ENCODE data around the gene SIN3B. TPM values are rescaled to one million over a fixed set of nuclear protein-coding genes. Genes with fewer than 3 reads are reported as not detected.

Gene SIN3B
- total RNA-seq, 3 donors from 2014 or later (not counting 1 experiment from before 2014, with no cell fraction given) = 58.4 to 70.1 (median 60.2) TPM

GRCh38 chr19:16921766-16922591 lies 92.8 kb downstream of the SIN3B start:
- Histone ChIP-seq H3K36me3 (ENCODE audit: control insufficient read depth, insufficient read depth, low read length) (no peaks in the 10 kb centered on the region), H3K4me3 (ENCODE audit: low read length) (no peak overlapping the region), H3K27me3 (ENCODE audit: control insufficient read depth, insufficient read depth, low read length) (no peaks in the 10 kb centered on the region), H3K4me1 (ENCODE audit: control insufficient read depth, insufficient read depth, low read length) (no peaks in the 10 kb centered on the region), H3K9me3 (ENCODE audit: control insufficient read depth, insufficient read depth, low read length) (peaks cover 8% of the 10 kb centered on the region), H3K27ac (ENCODE audit: low read length) (no peak overlapping the region)
- no peak overlapping the region for H3K27ac Mint-ChIP-seq
- ATAC-seq (no peak), DNase-seq (no peak)
- no peaks in the 10 kb centered on the region for H3K4me1 Mint-ChIP-seq
- WGBS (ENCODE audit: insufficient coverage) = 91% methylated on average over 21 of the region's 21 CpGs
- peaks cover 0 to 3% of the 10 kb centered on the region in 2 donors for H3K9me3 Mint-ChIP-seq
- H3K36me3 Mint-ChIP-seq = no peaks in the 10 kb centered on the region
- intact Hi-C loops (cut with micrococcal nuclease) = no loop called here
- H3K4me3 Mint-ChIP-seq = no peak overlapping the region
- TF ChIP-seq CTCF (IDR thresholded peaks at IDR 0.05) = no peak
- H3K27me3 Mint-ChIP-seq (ENCODE audit: low read depth in 2 of 2) = peaks cover 3% of the 10 kb centered on the region in 2 donors

- Histone ChIP-seq H3K27me3 (ENCODE audit: control insufficient read depth, insufficient read depth, low read length) (no peaks in the 10 kb centered on the region), H3K4me3 (ENCODE audit: low read length) (no peak overlapping the region), H3K27ac (ENCODE audit: low read length) (no peak overlapping the region), H3K36me3 (ENCODE audit: control insufficient read depth, insufficient read depth, low read length) (no peaks in the 10 kb centered on the region), H3K4me1 (ENCODE audit: control insufficient read depth, insufficient read depth, low read length) (no peaks in the 10 kb centered on the region), H3K9me3 (ENCODE audit: control insufficient read depth, insufficient read depth, low read length) (peaks cover 8% of the 10 kb centered on the region)
- no peak overlapping the region for H3K4me3 Mint-ChIP-seq
- DNase-seq (no peak), ATAC-seq (no peak)
- H3K36me3 Mint-ChIP-seq = no peaks in the 10 kb centered on the region
- peaks cover 0 to 3% of the 10 kb centered on the region in 2 donors for H3K27me3 Mint-ChIP-seq (ENCODE audit: low read depth in 2 of 2)
- H3K4me1 Mint-ChIP-seq = no peaks in the 10 kb centered on the region
- no peak overlapping the region for H3K27ac Mint-ChIP-seq
- intact Hi-C loops (cut with micrococcal nuclease) = no loop called here
- WGBS (ENCODE audit: insufficient coverage) = 66% methylated on average over 1 of the region's 1 CpG
- H3K9me3 Mint-ChIP-seq = peaks cover 0 to 3% of the 10 kb centered on the region in 2 donors
- no peak for TF ChIP-seq CTCF (IDR thresholded peaks at IDR 0.05)
These were observed 93.4 kb downstream of the SIN3B start for GRCh38 chr19:16922592-16922934.

- 92% methylated on average over 13 of the region's 13 CpGs for WGBS (ENCODE audit: insufficient coverage)
- H3K27ac Mint-ChIP-seq = no peak overlapping the region
These were observed 93.8 kb downstream of the SIN3B start for GRCh38 chr19:16922949-16923348.

More at GRCh38 chr19:16922949-16923348, 93.8 kb downstream of the SIN3B start:
- Histone ChIP-seq H3K27me3 (ENCODE audit: control insufficient read depth, insufficient read depth, low read length) (no peaks in the 10 kb centered on the region), H3K4me3 (ENCODE audit: low read length) (no peak overlapping the region), H3K9me3 (ENCODE audit: control insufficient read depth, insufficient read depth, low read length) (peaks cover 8% of the 10 kb centered on the region), H3K4me1 (ENCODE audit: control insufficient read depth, insufficient read depth, low read length) (no peaks in the 10 kb centered on the region), H3K27ac (ENCODE audit: low read length) (no peak overlapping the region), H3K36me3 (ENCODE audit: control insufficient read depth, insufficient read depth, low read length) (no peaks in the 10 kb centered on the region)
- Mint-ChIP-seq H3K4me1 (no peaks in the 10 kb centered on the region), H3K36me3 (no peaks in the 10 kb centered on the region), H3K4me3 (no peak overlapping the region), H3K9me3 (peaks cover 0 to 3% of the 10 kb centered on the region in 2 donors), H3K27me3 (ENCODE audit: low read depth in 2 of 2) (peaks cover 0 to 3% of the 10 kb centered on the region in 2 donors)
- intact Hi-C loops (cut with micrococcal nuclease) = no loop called here
- ATAC-seq (no peak), DNase-seq (no peak)
- TF ChIP-seq CTCF (IDR thresholded peaks at IDR 0.05) = no peak
